Measurements from ENCODE around the gene GPC5. TPM values are rescaled to one million over a fixed set of nuclear protein-coding genes. Genes with fewer than 3 reads are reported as not detected.
"Not testable (repeated sequence)": the region's sequence is repeated elsewhere in the genome, so short reads cannot be mapped to it uniquely, and the experiment has no call there.

The GPC5 gene
- total RNA-seq, 2 donors from 2014 or later = 0.83 to 1.3 TPM

GRCh38 chr13:92265408-92265807, 867.0 kb downstream of the GPC5 start:
- no peak for TF ChIP-seq CTCF (IDR thresholded peaks at IDR 0.05)
- Histone ChIP-seq H3K27me3 (no peaks in the 10 kb centered on the region), H3K4me3 (no peak overlapping the region), H3K9me3 (no peaks in the 10 kb centered on the region), H3K4me1 (no peaks in the 10 kb centered on the region), H3K36me3 (no peaks in the 10 kb centered on the region), H3K27ac (no peak overlapping the region)
- DNase-seq (ENCODE audit: low spot score) = no peak

DNA sequence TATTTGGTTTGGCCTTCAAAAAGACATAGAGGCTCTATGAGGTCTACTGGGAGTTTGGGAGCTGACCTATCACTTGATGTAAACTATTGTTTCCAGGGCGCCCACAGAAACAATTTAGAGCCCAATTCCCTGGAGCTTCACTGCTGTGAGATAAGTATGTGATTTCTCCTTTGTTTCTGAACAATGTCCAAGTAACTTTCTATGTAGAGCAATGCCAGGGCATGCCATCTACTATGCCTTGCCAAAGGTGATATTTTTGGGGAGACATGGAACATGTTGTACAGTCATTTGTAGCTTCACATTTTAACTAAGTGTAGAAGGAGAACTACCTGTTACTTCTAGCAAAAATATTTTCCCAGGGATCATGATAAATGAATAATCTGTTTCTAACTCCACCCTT, 872.6 kb downstream of the GPC5 start:
- H3K27me3 ChIP-seq = no peaks in the 10 kb centered on the region
- no peak for DNase-seq (ENCODE audit: low spot score)
- no peak for TF ChIP-seq CTCF (IDR thresholded peaks at IDR 0.05)

GRCh38 chr13:92272177-92272576, 873.8 kb downstream of the GPC5 start:
- H3K4me1 ChIP-seq = no peaks in the 10 kb centered on the region
- no peaks in the 10 kb centered on the region for H3K9me3 ChIP-seq
- no peaks in the 10 kb centered on the region for H3K27me3 ChIP-seq
- no peak for DNase-seq (ENCODE audit: low spot score)
- no peaks in the 10 kb centered on the region for H3K36me3 ChIP-seq
- no peak overlapping the region for H3K4me3 ChIP-seq
- TF ChIP-seq CTCF (IDR thresholded peaks at IDR 0.05) = no peak
- no peak overlapping the region for H3K27ac ChIP-seq

More for the DNA sequence above, 872.6 kb downstream of the GPC5 start:
- Histone ChIP-seq H3K9me3 (no peaks in the 10 kb centered on the region), H3K27ac (no peak overlapping the region), H3K4me3 (no peak overlapping the region), H3K36me3 (no peaks in the 10 kb centered on the region), H3K4me1 (no peaks in the 10 kb centered on the region)

DNA sequence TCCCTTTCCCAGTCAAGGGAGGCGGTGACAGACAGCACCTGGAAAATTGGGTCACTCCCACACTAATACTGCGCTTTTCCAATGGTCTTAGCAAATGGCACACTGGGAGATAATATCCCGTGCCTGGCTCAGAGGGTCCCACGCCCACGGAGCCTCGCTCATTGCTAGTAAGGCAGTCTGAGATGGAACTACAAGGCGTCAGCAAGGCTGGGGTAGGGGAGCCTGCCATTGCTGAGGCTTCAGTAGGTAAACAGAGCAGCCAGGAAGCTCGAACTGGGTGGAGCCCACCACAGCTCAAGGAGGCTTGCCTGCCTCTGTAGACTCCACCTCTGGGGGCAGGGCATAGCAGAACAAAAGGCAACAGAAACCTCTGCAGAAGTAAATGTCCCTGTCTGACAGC, 882.6 kb downstream of the GPC5 start:
- H3K27me3 ChIP-seq; H3K27ac ChIP-seq; H3K4me1 ChIP-seq; H3K9me3 ChIP-seq; H3K4me3 ChIP-seq; DNase-seq (ENCODE audit: low spot score); H3K36me3 ChIP-seq: not testable (repeated sequence)

DNA sequence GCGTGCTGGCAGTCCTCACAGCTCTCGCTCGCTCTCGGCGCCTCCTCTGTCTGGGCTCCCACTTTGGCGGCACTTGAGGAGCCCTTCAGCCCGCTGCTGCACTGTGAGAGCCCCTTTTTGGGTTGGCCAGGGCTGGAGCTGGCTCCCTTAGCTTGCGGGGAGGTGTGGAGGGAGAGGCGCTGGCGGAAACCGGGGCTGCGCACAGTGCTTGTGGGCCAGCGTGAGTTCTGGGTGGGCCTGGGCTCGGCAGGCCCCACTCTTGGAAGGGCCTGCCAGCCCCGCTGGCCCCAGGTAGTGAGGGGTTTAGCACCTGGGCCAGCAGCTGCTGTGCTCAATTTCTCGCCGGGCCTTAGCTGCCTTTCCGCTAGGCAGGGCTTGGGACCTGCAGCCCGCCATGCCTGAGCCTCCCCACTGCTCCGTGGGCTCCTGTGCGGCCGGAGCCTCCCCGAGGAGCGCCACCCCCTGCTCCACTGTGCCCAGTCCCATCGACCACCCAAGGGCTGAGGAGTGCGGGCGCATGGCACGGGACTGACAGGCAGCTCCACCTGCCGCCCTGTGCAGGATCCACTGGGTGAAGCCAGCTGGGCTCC, 892.4 kb downstream of the GPC5 start:
- H3K27ac ChIP-seq; DNase-seq (ENCODE audit: low spot score); H3K36me3 ChIP-seq; H3K27me3 ChIP-seq; H3K9me3 ChIP-seq; H3K4me3 ChIP-seq; H3K4me1 ChIP-seq: not testable (repeated sequence)

DNA sequence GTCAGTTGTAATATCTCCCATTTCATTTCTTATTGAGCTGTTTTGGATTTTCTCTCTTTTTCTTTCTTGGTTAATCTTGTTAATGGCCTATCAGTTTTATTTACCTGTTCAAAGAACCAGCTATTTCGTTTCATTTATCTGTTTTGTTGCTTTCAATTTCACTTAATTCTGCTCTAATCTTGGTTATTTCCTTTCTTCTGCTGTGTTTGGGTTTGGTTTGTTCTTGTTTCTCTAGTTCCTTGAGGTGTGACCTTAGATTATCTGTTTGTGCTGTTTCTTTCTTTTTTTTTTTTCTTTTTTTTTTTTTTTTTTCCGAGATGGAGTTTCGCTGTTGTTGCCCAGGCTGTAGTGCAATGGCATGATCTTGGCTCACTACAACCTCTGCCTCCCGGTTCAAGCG, 896.1 kb downstream of the GPC5 start:
- not testable (repeated sequence) for H3K4me3 ChIP-seq; H3K9me3 ChIP-seq; H3K36me3 ChIP-seq; H3K27me3 ChIP-seq; DNase-seq (ENCODE audit: low spot score); H3K27ac ChIP-seq; H3K4me1 ChIP-seq

DNA sequence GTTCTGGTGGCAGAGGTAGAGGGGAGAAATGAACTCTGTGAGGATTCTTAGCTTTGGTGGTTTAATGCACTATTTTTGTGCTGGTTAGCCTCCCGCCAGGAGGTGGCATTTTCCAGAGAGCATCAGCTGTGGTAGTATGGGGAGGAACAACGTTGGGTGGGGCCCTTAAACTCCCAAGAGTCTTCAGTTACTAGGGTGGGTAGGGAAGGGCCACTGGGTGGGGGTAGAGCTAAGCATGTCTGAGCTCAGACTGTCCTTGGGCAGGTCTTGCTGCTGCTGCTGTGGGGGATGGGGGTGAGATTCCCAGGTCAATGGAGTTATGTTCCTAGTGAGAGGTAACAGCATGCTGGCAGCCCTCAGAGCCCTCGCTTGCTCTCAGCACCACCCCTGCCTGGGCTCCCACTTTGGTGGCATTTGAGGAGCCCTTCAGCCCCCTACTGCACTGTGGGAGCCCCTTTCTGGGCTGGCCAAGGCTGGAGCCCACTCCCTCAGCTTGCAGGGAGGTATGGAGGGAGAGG, 897.8 kb downstream of the GPC5 start:
- H3K9me3 ChIP-seq; H3K36me3 ChIP-seq; H3K27ac ChIP-seq; H3K4me3 ChIP-seq; H3K27me3 ChIP-seq; DNase-seq (ENCODE audit: low spot score); H3K4me1 ChIP-seq: not testable (repeated sequence)

All from right atrium auricular region (tissue), 2 donors.